ENCODE results near the gene GPD1L. TPM values are rescaled to one million over a fixed set of nuclear protein-coding genes. Genes with fewer than 3 reads are reported as not detected.
"Not testable (repeated sequence)": the region's sequence is repeated elsewhere in the genome, so short reads cannot be mapped to it uniquely, and the experiment has no call there.

GPD1L gene
- total and polyA plus RNA-seq, 10 of the 15 experiments (the other 5 are each of a cell fraction or from before 2014, with no cell fraction given): 0.77 to 4.8 (median 3.9) TPM

DNA sequence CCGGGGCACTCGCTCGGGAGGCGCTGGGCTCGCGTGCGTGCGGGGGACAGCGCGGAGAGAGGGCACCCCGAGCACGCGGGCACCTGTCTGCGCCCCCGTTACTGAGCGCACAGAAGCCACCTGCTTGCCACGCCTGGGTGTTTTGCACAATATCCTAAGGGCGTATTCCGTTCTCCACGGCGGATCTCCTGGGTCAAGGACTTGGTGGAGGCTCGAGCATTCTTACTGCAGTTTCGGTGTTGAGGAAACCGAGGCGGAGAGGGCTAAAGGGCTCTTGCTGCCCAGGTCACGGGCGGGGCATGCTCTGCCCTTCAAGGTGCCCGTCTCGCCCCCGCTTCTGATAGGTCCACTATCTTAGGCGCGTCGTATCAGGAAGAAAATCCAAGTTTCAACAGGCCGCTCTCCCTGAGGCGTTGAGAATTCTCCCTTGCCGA lies 526 bp downstream of the GPD1L start:
- H2AFZ ChIP-seq (ENCODE audit: control insufficient read depth, low read depth, low read length): peak overlapping the region; percentile 98
- FAIRE-seq (no peak), ATAC-seq (peak; percentile 6)

DNA sequence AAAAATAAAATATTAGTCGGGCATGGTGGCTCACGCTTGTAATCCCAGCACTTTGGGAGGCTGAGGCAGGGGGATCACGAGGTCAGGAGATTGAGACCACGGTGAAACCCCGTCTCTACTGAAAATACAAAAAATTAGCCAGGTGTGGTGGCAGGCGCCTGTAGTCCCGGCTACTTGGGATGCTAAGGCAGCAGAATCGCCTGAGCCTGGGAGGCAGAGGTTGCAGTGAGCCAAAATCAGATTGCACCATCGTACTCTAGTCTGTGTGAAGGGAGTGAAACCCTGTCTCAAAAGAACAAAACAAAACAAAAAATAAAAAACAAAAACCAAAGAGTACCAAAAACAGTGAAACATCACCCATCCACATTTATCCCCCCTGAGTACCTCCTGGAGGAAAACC lies 1.8 kb downstream of the GPD1L start:
- ChIA-PET RAD21 (ENCODE audit: unreplicated experiment) (interaction anchor here (0.5 kb wide), 1 partner anchor 1678 kb away, joined by 3 read pairs; no protein-coding TSS in a partner anchor), CTCF (interaction anchor here (0.6 to 1.0 kb wide), 3 partner anchors 51 to 359 kb away, joined by 3 read pairs; no protein-coding TSS in a partner anchor)
- H3K4me2 ChIP-seq (ENCODE audit: control insufficient read depth, insufficient read depth); H3K9ac ChIP-seq (ENCODE audit: control insufficient read depth, insufficient read depth, low read length); H3K27me3 ChIP-seq (replicated peaks in 1 of 2; ENCODE audit: control insufficient read depth in 2 of 2, insufficient read depth in 2 of 2, low read length in 1 of 2); POLR2A ChIA-PET; H2AFZ ChIP-seq (ENCODE audit: control insufficient read depth, low read depth, low read length); SMC1A ChIA-PET (ENCODE audit: uncharacterized antibody, unreplicated experiment); ATAC-seq; H4K20me1 ChIP-seq (ENCODE audit: control insufficient read depth, insufficient read depth); intact Hi-C loops (cut with micrococcal nuclease; ENCODE audit: unreplicated experiment); H3K9me3 ChIP-seq (replicated peaks; ENCODE audit: control insufficient read depth, insufficient read depth, low read length); H3K36me3 ChIP-seq (ENCODE audit: control insufficient read depth in 2 of 2, insufficient read depth in 2 of 2, low read length in 1 of 2); in situ Hi-C loops (cut with MboI); DNase-seq (ENCODE audit: low read depth, low spot score); BruUV-seq (replicated peaks); H3K4me3 ChIP-seq; H3K4me1 ChIP-seq (ENCODE audit: control insufficient read depth, insufficient read depth, low read length); FAIRE-seq; H3K79me2 ChIP-seq (ENCODE audit: control insufficient read depth, insufficient read depth, low read length); H3K27ac ChIP-seq (ENCODE audit: control insufficient read depth, insufficient read depth): not testable (repeated sequence)
- WGBS (ENCODE audit: insufficient coverage, insufficient replicate concordance, low lambda C conversion rate, missing lambda C conversion rate): 96% methylated on average over 9 of the region's 9 CpGs

More for the DNA sequence above, 526 bp downstream of the GPD1L start:
- 5% methylated on average over 36 of the region's 36 CpGs for WGBS (ENCODE audit: insufficient coverage, insufficient replicate concordance, low lambda C conversion rate, missing lambda C conversion rate)
- H3K36me3 ChIP-seq (ENCODE audit: control insufficient read depth in 2 of 2, insufficient read depth in 2 of 2, low read length in 1 of 2): no peaks in the 10 kb centered on the region
- TF ChIP-seq, protein P1, sequence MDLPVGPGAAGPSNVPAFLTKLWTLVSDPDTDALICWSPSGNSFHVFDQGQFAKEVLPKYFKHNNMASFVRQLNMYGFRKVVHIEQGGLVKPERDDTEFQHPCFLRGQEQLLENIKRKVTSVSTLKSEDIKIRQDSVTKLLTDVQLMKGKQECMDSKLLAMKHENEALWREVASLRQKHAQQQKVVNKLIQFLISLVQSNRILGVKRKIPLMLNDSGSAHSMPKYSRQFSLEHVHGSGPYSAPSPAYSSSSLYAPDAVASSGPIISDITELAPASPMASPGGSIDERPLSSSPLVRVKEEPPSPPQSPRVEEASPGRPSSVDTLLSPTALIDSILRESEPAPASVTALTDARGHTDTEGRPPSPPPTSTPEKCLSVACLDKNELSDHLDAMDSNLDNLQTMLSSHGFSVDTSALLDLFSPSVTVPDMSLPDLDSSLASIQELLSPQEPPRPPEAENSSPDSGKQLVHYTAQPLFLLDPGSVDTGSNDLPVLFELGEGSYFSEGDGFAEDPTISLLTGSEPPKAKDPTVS (IDR thresholded peaks at IDR 0.05; ENCODE audit: low read depth, low read length): no peak
- TF ChIP-seq PML (IDR thresholded peaks at IDR 0.05; ENCODE audit: low read length): no peak
- no peak for TF ChIP-seq YY1 (IDR thresholded peaks at IDR 0.05; ENCODE audit: low read depth, low read length)
- TF ChIP-seq NFYB (IDR thresholded peaks at IDR 0.05; ENCODE audit: insufficient read depth, low read depth, low read length): peak; percentile 35; the same call in 1 of the 2 replicates
- TF ChIP-seq HDAC6 (IDR thresholded peaks at IDR 0.05; ENCODE audit: unreplicated experiment): peak; percentile 77
- 0 out of 2 replicates have a peak, but pooled peaks have one; percentile 4 for TF ChIP-seq RFX5 (IDR thresholded peaks at IDR 0.05; ENCODE audit: low read depth, low read length)
- TF ChIP-seq TCF3 (IDR thresholded peaks at IDR 0.05; ENCODE audit: borderline replicate concordance, insufficient read depth, low read depth, low read length): no peak
- 0 out of 2 replicates have a peak, but pooled peaks have one; percentile 25 for TF ChIP-seq DPF2 (IDR thresholded peaks at IDR 0.05)
- intact Hi-C loops (cut with micrococcal nuclease; ENCODE audit: unreplicated experiment): no loop called here
- ChIA-PET RAD21 (ENCODE audit: unreplicated experiment) (no interaction called here), CTCF (no interaction called here), SMC1A (ENCODE audit: uncharacterized antibody, unreplicated experiment) (no interaction called here), POLR2A (no interaction called here)
- no peak for DNase-seq (ENCODE audit: low read depth, low spot score)
- no TSS peak for BruUV-seq (replicated peaks)
- no peak overlapping the region for H3K27ac ChIP-seq (ENCODE audit: control insufficient read depth, insufficient read depth)
- H3K4me2 ChIP-seq (ENCODE audit: control insufficient read depth, insufficient read depth): peak overlapping the region; percentile 98
- peaks cover 1% of the 10 kb centered on the region for H3K79me2 ChIP-seq (ENCODE audit: control insufficient read depth, insufficient read depth, low read length)
- H3K27me3 ChIP-seq (replicated peaks in 1 of 2; ENCODE audit: control insufficient read depth in 2 of 2, insufficient read depth in 2 of 2, low read length in 1 of 2): no peaks in the 10 kb centered on the region
- H3K9me3 ChIP-seq (replicated peaks; ENCODE audit: control insufficient read depth, insufficient read depth, low read length): no peaks in the 10 kb centered on the region; the same call in 2 of the 3 replicates
- H4K20me1 ChIP-seq (ENCODE audit: control insufficient read depth, insufficient read depth): no peaks in the 10 kb centered on the region
- in situ Hi-C loops (cut with MboI): no loop called here
- H3K4me3 ChIP-seq: peak overlapping the region; percentile 81
- peaks cover 9% of the 10 kb centered on the region for H3K4me1 ChIP-seq (ENCODE audit: control insufficient read depth, insufficient read depth, low read length)
- H3K9ac ChIP-seq (ENCODE audit: control insufficient read depth, insufficient read depth, low read length): peak overlapping the region; percentile 48; the same call in 1 of the 2 replicates

All from GM12878 (cell line).